Measurements from ENCODE around the gene TSC2.
A peak's percentile ranks its signal among the peaks of the same experiment; 100 is the strongest.
"Not testable (repeated sequence)": the region's sequence is repeated elsewhere in the genome, so short reads cannot be mapped to it uniquely, and the experiment has no call there.

The TSC2 gene

GRCh38 chr16:2092256-2092620 is 44.5 kb downstream of the TSC2 start:
- no peaks in the 10 kb centered on the region for H3K27me3 ChIP-seq (ENCODE audit: low read depth, low read length)
- peaks cover 17 to 90% of the 10 kb centered on the region in 2 donors for H3K36me3 ChIP-seq (ENCODE audit: control insufficient read depth in 1 of 2, insufficient read depth in 2 of 2, low read length in 2 of 2)
- no peak overlapping the region for H3K27ac ChIP-seq (ENCODE audit: low read length)
- H3K9me3 ChIP-seq (ENCODE audit: control insufficient read depth in 1 of 2, low read length in 2 of 2), result no peaks in the 10 kb centered on the region
- peak overlapping the region; percentile 26 to 35 for H3K4me3 ChIP-seq (ENCODE audit: low read depth in 1 of 2, low read length in 2 of 2)
- H3K4me1 ChIP-seq (ENCODE audit: control insufficient read depth in 1 of 2, insufficient read depth in 2 of 2, low read length in 2 of 2), result peaks cover 0 to 17% of the 10 kb centered on the region in 2 donors

GRCh38 chr16:2092866-2093265 is 45.1 kb downstream of the TSC2 start:
- no peaks in the 10 kb centered on the region for H3K9me3 ChIP-seq (ENCODE audit: control insufficient read depth in 1 of 2, low read length in 2 of 2)
- peaks cover 0 to 17% of the 10 kb centered on the region in 2 donors for H3K4me1 ChIP-seq (ENCODE audit: control insufficient read depth in 1 of 2, insufficient read depth in 2 of 2, low read length in 2 of 2)
- no peaks in the 10 kb centered on the region for H3K27me3 ChIP-seq (ENCODE audit: low read depth, low read length)
- peaks cover 17 to 88% of the 10 kb centered on the region in 2 donors for H3K36me3 ChIP-seq (ENCODE audit: control insufficient read depth in 1 of 2, insufficient read depth in 2 of 2, low read length in 2 of 2)
- no peak overlapping the region for H3K4me3 ChIP-seq (ENCODE audit: low read depth in 1 of 2, low read length in 2 of 2)
- no peak overlapping the region for H3K27ac ChIP-seq (ENCODE audit: low read length)

GRCh38 chr16:2093793-2094192 is 46.0 kb downstream of the TSC2 start:
- no peaks in the 10 kb centered on the region for H3K27me3 ChIP-seq (ENCODE audit: low read depth, low read length)
- H3K9me3 ChIP-seq (ENCODE audit: control insufficient read depth in 1 of 2, low read length in 2 of 2), result no peaks in the 10 kb centered on the region
- H3K27ac ChIP-seq (ENCODE audit: low read length), result no peak overlapping the region
- H3K4me1 ChIP-seq (ENCODE audit: control insufficient read depth in 1 of 2, insufficient read depth in 2 of 2, low read length in 2 of 2), result peaks cover 0 to 17% of the 10 kb centered on the region in 2 donors
- H3K4me3 ChIP-seq (ENCODE audit: low read depth in 1 of 2, low read length in 2 of 2), result no peak overlapping the region
- H3K36me3 ChIP-seq (ENCODE audit: control insufficient read depth in 1 of 2, insufficient read depth in 2 of 2, low read length in 2 of 2), result peaks cover 17 to 79% of the 10 kb centered on the region in 2 donors

- Histone ChIP-seq H3K27ac (ENCODE audit: low read length) (no peak overlapping the region), H3K9me3 (ENCODE audit: control insufficient read depth in 1 of 2, low read length in 2 of 2) (no peaks in the 10 kb centered on the region), H3K27me3 (ENCODE audit: low read depth, low read length) (no peaks in the 10 kb centered on the region), H3K4me1 (ENCODE audit: control insufficient read depth in 1 of 2, insufficient read depth in 2 of 2, low read length in 2 of 2) (peaks cover 0 to 17% of the 10 kb centered on the region in 2 donors), H3K4me3 (ENCODE audit: low read depth in 1 of 2, low read length in 2 of 2) (no peak overlapping the region), H3K36me3 (ENCODE audit: control insufficient read depth in 1 of 2, insufficient read depth in 2 of 2, low read length in 2 of 2) (peaks cover 17 to 79% of the 10 kb centered on the region in 2 donors)
Measured at GRCh38 chr16:2095315-2095853, 47.6 kb downstream of the TSC2 start.

- Histone ChIP-seq H3K9me3 (ENCODE audit: control insufficient read depth in 1 of 2, low read length in 2 of 2) (no peaks in the 10 kb centered on the region), H3K27me3 (ENCODE audit: low read depth, low read length) (no peaks in the 10 kb centered on the region), H3K4me3 (ENCODE audit: low read depth in 1 of 2, low read length in 2 of 2) (no peak overlapping the region), H3K4me1 (ENCODE audit: control insufficient read depth in 1 of 2, insufficient read depth in 2 of 2, low read length in 2 of 2) (peaks cover 0 to 17% of the 10 kb centered on the region in 2 donors), H3K27ac (ENCODE audit: low read length) (no peak overlapping the region), H3K36me3 (ENCODE audit: control insufficient read depth in 1 of 2, insufficient read depth in 2 of 2, low read length in 2 of 2) (peaks cover 17 to 74% of the 10 kb centered on the region in 2 donors)
Measured at GRCh38 chr16:2095918-2096582, 48.3 kb downstream of the TSC2 start.

- Histone ChIP-seq H3K27ac (ENCODE audit: low read length) (no peak overlapping the region), H3K36me3 (ENCODE audit: control insufficient read depth in 1 of 2, insufficient read depth in 2 of 2, low read length in 2 of 2) (peaks cover 17 to 68% of the 10 kb centered on the region in 2 donors), H3K27me3 (ENCODE audit: low read depth, low read length) (no peaks in the 10 kb centered on the region)
Measured at GRCh38 chr16:2096853-2097595, 49.2 kb downstream of the TSC2 start.

GRCh38 chr16:2097689-2098088 is 49.9 kb downstream of the TSC2 start:
- H3K27ac ChIP-seq (ENCODE audit: low read length); H3K4me3 ChIP-seq (ENCODE audit: low read depth in 1 of 2, low read length in 2 of 2); H3K4me1 ChIP-seq (ENCODE audit: control insufficient read depth in 1 of 2, insufficient read depth in 2 of 2, low read length in 2 of 2); H3K27me3 ChIP-seq (ENCODE audit: low read depth, low read length); H3K9me3 ChIP-seq (ENCODE audit: control insufficient read depth in 1 of 2, low read length in 2 of 2): not testable (repeated sequence)
- H3K36me3 ChIP-seq (ENCODE audit: control insufficient read depth in 1 of 2, insufficient read depth in 2 of 2, low read length in 2 of 2), result peaks cover 17 to 66% of the 10 kb centered on the region in 2 donors

More at GRCh38 chr16:2096853-2097595, 49.2 kb downstream of the TSC2 start:
- peaks cover 0 to 9% of the 10 kb centered on the region in 2 donors for H3K4me1 ChIP-seq (ENCODE audit: control insufficient read depth in 1 of 2, insufficient read depth in 2 of 2, low read length in 2 of 2)
- H3K4me3 ChIP-seq (ENCODE audit: low read depth in 1 of 2, low read length in 2 of 2), result no peak overlapping the region
- no peaks in the 10 kb centered on the region for H3K9me3 ChIP-seq (ENCODE audit: control insufficient read depth in 1 of 2, low read length in 2 of 2)

GRCh38 chr16:2101581-2101980 is 53.8 kb downstream of the TSC2 start:
- H3K27me3 ChIP-seq (ENCODE audit: low read depth, low read length); H3K4me3 ChIP-seq (ENCODE audit: low read depth in 1 of 2, low read length in 2 of 2); H3K4me1 ChIP-seq (ENCODE audit: control insufficient read depth in 1 of 2, insufficient read depth in 2 of 2, low read length in 2 of 2); H3K27ac ChIP-seq (ENCODE audit: low read length); H3K9me3 ChIP-seq (ENCODE audit: control insufficient read depth in 1 of 2, low read length in 2 of 2): not testable (repeated sequence)
- H3K36me3 ChIP-seq (ENCODE audit: control insufficient read depth in 1 of 2, insufficient read depth in 2 of 2, low read length in 2 of 2), result peaks cover 0 to 53% of the 10 kb centered on the region in 2 donors

- H3K4me1 ChIP-seq (ENCODE audit: control insufficient read depth in 1 of 2, insufficient read depth in 2 of 2, low read length in 2 of 2), result no peaks in the 10 kb centered on the region
- no peaks in the 10 kb centered on the region for H3K27me3 ChIP-seq (ENCODE audit: low read depth, low read length)
- H3K9me3 ChIP-seq (ENCODE audit: control insufficient read depth in 1 of 2, low read length in 2 of 2), result no peaks in the 10 kb centered on the region
- H3K4me3 ChIP-seq (ENCODE audit: low read depth in 1 of 2, low read length in 2 of 2), result no peak overlapping the region
- H3K36me3 ChIP-seq (ENCODE audit: control insufficient read depth in 1 of 2, insufficient read depth in 2 of 2, low read length in 2 of 2), result peaks cover 0 to 52% of the 10 kb centered on the region in 2 donors
- no peak overlapping the region for H3K27ac ChIP-seq (ENCODE audit: low read length)
Measured at GRCh38 chr16:2102471-2102870, 54.7 kb downstream of the TSC2 start.

GRCh38 chr16:2104464-2104863 is 56.7 kb downstream of the TSC2 start:
- peaks cover 0 to 57% of the 10 kb centered on the region in 2 donors for H3K36me3 ChIP-seq (ENCODE audit: control insufficient read depth in 1 of 2, insufficient read depth in 2 of 2, low read length in 2 of 2)
- H3K9me3 ChIP-seq (ENCODE audit: control insufficient read depth in 1 of 2, low read length in 2 of 2); H3K4me3 ChIP-seq (ENCODE audit: low read depth in 1 of 2, low read length in 2 of 2); H3K27me3 ChIP-seq (ENCODE audit: low read depth, low read length); H3K4me1 ChIP-seq (ENCODE audit: control insufficient read depth in 1 of 2, insufficient read depth in 2 of 2, low read length in 2 of 2); H3K27ac ChIP-seq (ENCODE audit: low read length): not testable (repeated sequence)

GRCh38 chr16:2105291-2105690 is 57.5 kb downstream of the TSC2 start:
- not testable (repeated sequence) for H3K27ac ChIP-seq (ENCODE audit: low read length); H3K9me3 ChIP-seq (ENCODE audit: control insufficient read depth in 1 of 2, low read length in 2 of 2); H3K27me3 ChIP-seq (ENCODE audit: low read depth, low read length); H3K4me1 ChIP-seq (ENCODE audit: control insufficient read depth in 1 of 2, insufficient read depth in 2 of 2, low read length in 2 of 2); H3K4me3 ChIP-seq (ENCODE audit: low read depth in 1 of 2, low read length in 2 of 2)
- peaks cover 0 to 54% of the 10 kb centered on the region in 2 donors for H3K36me3 ChIP-seq (ENCODE audit: control insufficient read depth in 1 of 2, insufficient read depth in 2 of 2, low read length in 2 of 2)
